SU-DHL-6 (cell line): ENCODE measurements around the gene PTPRE.

Experiments
- CTCF ChIP-seq: fragments of 200-600 bp; sonication (generic); IDR thresholded peaks from one replicate; pipeline ENCODE4 v1.5.1; 2017; ENCODE audit warnings: antibody characterized with exemption, mild to moderate bottlenecking, low read length, moderate library complexity; ENCODE audit not compliant: insufficient read depth, poor library complexity, severe bottlenecking
- EZH2phosphoT487 ChIP-seq: fragments of 200-600 bp; sonication (generic), shearing (Covaris generic); conservative IDR thresholded peaks from 2 replicates; pipeline ENCODE4 v1.6.1; 2018; ENCODE audit warnings: mild to moderate bottlenecking, antibody characterized with exemption, low read length, moderate library complexity, mixed read lengths

GRCh38 chr10:127951861-127952574, 45.1 kb downstream of the PTPRE start:
- no peak for TF ChIP-seq CTCF
- TF ChIP-seq EZH2phosphoT487 = no peak
